NCI-H2029 (cell line): Measurements from ENCODE around the gene RIT1.
"Not testable (repeated sequence)": the region's sequence is repeated elsewhere in the genome, so short reads cannot be mapped to it uniquely, and the experiment has no call there.

Source experiments
- DNase-seq: peaks from one replicate; lab custom pipeline; 2025; lab: John Stamatoyannopoulos, UW

The RIT1 gene

GRCh38 chr1:155933591-155934096, 22.5 kb upstream of the RIT1 start:
- DNase-seq: no peak

- no peak for DNase-seq
Observed at GRCh38 chr1:155932487-155932886, 21.3 kb upstream of the RIT1 start.

- DNase-seq: no peak
Observed at GRCh38 chr1:155932081-155932480, 20.9 kb upstream of the RIT1 start.

- no peak for DNase-seq
Observed at GRCh38 chr1:155931332-155932038, 20.3 kb upstream of the RIT1 start.

GRCh38 chr1:155930725-155931124, 19.6 kb upstream of the RIT1 start:
- not testable (repeated sequence) for DNase-seq

- no peak for DNase-seq
Observed at GRCh38 chr1:155929057-155929456, 17.9 kb upstream of the RIT1 start.

- no peak for DNase-seq
Observed at GRCh38 chr1:155925506-155925905, 14.4 kb upstream of the RIT1 start.

GRCh38 chr1:155920717-155921116, 9.6 kb upstream of the RIT1 start:
- no peak for DNase-seq

GRCh38 chr1:155919801-155920200, 8.7 kb upstream of the RIT1 start:
- no peak for DNase-seq

GRCh38 chr1:155918660-155919059, 7.5 kb upstream of the RIT1 start:
- no peak for DNase-seq

- no peak for DNase-seq
Observed at GRCh38 chr1:155913969-155914757, 3.0 kb upstream of the RIT1 start.

GRCh38 chr1:155912056-155912536, 947 bp upstream of the RIT1 start:
- no peak for DNase-seq

GRCh38 chr1:155910621-155911121, 478 bp downstream of the RIT1 start:
- DNase-seq: no peak

GRCh38 chr1:155909894-155910293, 1.3 kb downstream of the RIT1 start:
- no peak for DNase-seq

- no peak for DNase-seq
Observed at GRCh38 chr1:155904261-155904660, 6.9 kb downstream of the RIT1 start.

- DNase-seq: no peak
Observed at GRCh38 chr1:155900161-155900560, 11.0 kb downstream of the RIT1 start.

GRCh38 chr1:155899683-155900082, 11.5 kb downstream of the RIT1 start:
- DNase-seq: no peak

GRCh38 chr1:155898888-155899287, 12.3 kb downstream of the RIT1 start:
- no peak for DNase-seq

GRCh38 chr1:155897746-155898145, 13.4 kb downstream of the RIT1 start:
- DNase-seq: no peak

GRCh38 chr1:155896476-155896875, 14.7 kb downstream of the RIT1 start:
- not testable (repeated sequence) for DNase-seq

GRCh38 chr1:155895617-155896016, 15.5 kb downstream of the RIT1 start:
- not testable (repeated sequence) for DNase-seq

- DNase-seq: no peak
Observed at GRCh38 chr1:155893389-155894142, 17.6 kb downstream of the RIT1 start.
